Stimulated activated CD8-positive, alpha-beta memory T cell treated with anti-CD3 and anti-CD28 coated beads, Interleukin-12 subunit alpha, Interleukin-12 subunit beta, amount 100 ng/mL, for 4 hours (primary cell): ENCODE results near the gene CHCHD6.

Experiments
- DNase-seq: peaks from one replicate; pipeline ENCODE4 v3.0.0-alpha.2; 2020; ENCODE audit warnings: low read depth

Gene CHCHD6

DNA sequence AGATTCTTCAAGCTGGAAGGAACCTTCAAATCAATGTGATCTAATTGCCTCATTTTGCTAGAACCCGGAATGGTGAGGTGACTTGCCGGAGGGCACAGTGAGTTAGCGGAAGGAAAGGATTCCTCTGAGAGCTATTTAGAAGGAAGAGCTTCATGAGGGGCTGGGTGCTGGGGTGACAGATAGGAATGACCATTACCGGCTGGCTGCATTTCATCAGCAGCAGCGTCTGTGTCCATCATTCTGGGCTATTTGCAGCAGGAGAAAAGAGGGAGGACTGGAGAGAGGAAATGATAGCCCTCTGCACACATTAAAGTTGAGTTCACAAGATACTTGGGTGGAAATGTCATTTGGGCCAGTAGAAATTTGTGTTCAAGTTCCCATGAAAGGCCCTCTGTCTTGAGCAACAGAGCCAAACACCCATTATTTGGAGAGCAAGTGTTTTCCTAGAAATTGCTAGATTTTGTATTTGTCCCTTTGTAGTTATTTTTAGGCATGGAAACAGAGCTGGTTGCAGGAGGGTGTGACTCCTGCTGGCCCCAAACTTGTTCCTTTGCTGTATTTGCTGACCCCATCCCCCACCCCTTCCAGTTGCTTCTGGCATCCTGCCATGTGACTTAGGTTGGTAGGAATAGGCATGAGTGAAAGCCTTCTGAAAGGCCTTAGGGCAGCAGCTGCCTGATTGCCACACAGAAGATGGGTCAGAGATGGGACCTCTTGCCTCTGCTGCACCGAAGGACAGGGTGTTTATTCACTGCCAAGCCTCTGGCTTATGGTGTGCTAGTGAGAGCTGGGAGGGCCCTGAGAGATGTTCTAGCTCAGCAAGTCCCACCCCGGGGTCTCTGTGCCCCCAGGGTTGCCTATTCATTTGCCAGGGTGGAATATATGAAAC, 191.4 kb downstream of the CHCHD6 start:
- DNase-seq, result no peak

DNA sequence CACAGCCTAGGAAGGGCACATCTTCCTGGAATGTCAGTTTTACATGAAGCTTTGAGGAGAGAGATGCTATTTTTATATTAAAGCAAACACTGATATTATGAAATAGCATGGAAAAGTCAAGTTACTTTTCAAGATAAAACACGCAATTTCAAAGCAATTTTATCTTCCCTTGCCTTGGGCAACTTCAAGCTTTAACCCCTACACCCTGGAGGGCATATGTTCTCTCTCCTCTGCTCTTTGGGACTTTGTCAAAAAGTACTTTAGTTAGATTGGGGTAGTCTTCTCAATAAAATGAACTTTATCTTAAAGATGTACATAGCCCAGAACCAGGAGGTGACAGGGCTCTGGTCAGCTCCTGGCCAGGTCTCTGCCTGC, 192.0 kb downstream of the CHCHD6 start:
- no peak for DNase-seq

DNA sequence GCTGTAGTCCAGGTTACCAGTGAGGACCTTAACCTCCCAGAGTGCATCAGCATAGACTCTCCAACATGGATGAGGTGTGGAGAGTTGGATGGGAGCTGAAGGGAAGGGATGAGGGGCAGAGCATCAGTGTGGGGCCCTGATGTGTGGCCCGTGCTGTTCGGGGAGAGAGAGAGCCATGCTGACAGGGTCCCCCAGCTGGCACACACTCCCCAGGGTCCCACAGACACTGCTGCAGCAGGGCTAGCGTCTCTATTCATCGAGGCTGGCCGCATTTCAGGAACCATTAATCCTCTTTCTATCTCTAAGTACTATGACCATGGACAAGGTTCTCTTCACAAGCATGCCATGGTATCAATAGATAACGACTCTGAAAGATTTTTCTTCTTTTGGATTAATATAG, 192.9 kb downstream of the CHCHD6 start:
- no peak for DNase-seq

DNA sequence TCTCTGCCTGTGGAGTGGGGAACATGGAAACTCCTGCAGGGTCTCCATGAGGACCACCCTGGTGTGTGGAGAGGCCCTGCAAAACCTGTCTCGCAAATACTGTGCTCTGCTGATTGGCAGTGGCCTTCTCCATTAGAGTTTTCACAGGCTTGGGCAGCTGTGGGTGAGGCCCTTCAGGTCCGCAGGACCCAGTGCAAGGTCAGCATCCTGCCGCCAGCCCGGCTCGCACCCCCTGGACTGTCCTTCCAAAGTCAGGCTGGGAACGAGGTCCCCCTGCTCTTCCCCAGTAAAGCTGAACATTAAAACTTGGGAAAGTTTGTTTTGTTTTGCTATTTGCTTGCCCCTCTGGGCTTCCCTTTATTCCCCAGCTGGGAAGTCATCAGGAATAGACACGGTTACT, 193.9 kb downstream of the CHCHD6 start:
- DNase-seq, result no peak

DNA sequence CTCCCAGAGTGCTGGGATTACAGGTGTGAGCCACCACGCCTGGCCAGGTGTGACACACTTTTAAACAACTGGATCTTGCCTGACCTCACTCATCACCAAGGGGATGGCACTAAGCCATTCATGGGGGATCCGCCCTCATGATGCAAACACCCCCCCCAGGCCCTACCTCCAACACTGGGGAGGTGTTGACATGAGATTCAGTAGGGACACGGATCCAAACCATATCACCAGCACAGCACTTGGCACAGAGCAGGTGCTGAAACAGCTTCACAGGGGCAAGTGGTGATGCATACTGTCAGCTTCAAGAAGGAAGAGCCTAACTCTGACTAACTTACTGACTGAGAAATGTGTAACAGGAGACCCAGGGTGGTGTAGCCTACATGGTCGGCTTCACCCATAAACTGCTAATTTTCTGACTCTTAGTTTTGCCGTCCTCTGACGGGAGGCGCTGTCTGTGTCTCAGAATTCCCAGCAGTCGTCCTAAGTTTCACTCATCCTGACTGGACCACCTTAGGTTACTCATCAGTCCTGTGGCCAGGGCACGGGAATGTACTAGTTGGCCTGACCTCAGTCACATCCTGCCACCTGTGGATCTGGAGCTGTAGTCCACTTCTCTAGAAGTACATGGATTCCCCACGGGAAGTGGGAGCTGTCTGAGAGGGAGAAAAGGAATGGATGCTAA, 197.0 kb downstream of the CHCHD6 start:
- DNase-seq, result no peak

DNA sequence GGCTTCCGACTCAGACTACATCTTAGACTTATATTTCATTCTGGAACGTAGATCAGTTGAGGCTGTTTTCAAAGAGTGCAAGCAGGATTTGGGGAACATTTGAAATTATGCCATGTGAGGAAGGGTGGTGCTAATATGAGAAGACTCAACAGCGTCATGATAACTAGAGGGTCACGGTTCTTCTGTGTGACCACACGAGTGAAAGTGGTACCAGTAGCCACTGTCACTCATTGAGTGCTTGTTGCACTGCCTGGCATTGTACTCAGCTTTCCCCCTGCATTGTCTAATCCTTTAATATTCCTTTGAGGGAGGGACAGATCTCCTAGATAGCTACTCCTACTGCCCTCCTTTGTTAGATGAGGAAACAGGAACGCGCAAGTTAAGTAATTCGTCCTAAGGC, 197.6 kb downstream of the CHCHD6 start:
- no peak for DNase-seq

DNA sequence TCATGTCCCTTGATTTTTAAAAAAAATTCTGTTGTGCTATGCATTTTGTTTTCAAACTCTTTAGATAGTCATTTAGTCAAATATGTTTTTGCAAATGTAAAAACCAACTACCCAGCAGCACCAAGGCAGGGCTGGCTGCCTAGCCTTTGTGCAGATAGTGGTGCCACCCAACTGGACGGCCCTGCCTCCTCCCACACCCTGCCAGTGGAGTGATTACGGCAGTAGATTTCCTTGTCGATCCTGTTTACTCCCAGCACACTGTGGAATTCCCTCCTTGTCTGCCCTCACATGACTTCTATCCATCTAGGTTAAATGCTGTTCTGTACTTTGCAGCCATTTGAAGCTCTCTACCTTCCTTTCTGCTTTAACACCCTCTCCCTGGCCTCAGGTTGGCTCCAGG, 199.5 kb downstream of the CHCHD6 start:
- DNase-seq, result no peak

DNA sequence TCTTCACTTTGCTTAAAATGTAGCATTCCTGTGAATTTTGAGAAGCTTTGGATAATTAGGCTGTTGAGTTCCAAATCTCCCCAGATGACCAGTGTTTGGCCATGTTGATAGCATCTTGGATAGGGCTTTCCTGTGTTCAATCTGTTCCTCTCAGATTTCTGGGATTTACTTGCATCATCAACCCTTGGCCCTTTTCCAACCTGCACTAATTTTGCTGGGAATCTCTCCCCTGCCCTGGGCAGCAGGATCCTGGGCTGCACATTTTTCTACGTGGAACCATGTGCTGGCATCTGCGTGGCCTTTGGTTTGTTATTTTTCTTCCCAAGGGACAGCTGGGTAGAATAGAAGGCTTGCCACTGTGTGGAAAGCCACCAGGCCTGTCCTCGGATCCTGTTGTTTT, 203.5 kb downstream of the CHCHD6 start:
- no peak for DNase-seq

DNA sequence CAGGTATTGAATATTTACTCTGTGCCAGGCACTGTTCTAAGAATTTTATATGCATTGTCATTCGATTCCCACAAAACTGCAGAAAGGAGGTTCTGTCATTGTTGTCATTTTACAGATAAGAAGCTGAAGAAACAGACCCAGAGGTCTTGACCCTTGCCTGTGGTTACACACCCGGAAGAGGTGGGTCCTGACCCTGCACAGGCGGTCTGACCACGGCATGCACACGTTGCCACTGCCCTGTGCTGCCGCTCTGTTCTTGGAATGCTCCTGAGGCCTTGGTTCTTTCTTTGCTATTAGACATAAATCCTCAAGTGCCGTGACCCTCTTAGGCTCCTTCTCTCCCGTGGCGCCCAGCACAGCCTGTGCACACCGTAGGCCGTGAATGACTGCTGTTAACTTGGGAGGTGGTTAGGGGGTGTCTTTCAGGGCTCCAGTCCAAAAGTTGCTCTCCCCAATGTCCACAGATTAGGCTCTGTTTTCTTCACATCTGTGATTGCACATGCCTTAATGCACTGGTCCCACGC, 204.8 kb downstream of the CHCHD6 start:
- DNase-seq, result no peak

DNA sequence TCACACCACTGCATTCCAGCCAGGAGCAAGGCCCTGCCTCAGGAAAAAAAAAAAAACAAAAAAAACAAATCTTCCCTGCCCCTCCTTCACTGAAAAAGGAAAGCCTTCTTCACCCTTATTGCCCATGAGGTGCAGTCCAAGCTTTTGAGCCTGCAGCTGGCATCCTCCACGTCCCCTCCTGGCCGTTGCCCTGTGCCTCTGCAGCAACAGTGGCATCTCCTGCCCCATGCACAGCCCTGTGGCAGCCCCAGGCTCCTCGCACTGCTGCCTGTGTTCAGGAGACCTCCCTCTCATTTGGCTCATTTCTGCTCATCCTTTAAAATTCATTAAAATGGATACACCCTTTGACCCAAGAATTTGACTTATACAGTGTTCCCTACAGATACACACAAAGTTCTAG, 206.2 kb downstream of the CHCHD6 start:
- no peak for DNase-seq

DNA sequence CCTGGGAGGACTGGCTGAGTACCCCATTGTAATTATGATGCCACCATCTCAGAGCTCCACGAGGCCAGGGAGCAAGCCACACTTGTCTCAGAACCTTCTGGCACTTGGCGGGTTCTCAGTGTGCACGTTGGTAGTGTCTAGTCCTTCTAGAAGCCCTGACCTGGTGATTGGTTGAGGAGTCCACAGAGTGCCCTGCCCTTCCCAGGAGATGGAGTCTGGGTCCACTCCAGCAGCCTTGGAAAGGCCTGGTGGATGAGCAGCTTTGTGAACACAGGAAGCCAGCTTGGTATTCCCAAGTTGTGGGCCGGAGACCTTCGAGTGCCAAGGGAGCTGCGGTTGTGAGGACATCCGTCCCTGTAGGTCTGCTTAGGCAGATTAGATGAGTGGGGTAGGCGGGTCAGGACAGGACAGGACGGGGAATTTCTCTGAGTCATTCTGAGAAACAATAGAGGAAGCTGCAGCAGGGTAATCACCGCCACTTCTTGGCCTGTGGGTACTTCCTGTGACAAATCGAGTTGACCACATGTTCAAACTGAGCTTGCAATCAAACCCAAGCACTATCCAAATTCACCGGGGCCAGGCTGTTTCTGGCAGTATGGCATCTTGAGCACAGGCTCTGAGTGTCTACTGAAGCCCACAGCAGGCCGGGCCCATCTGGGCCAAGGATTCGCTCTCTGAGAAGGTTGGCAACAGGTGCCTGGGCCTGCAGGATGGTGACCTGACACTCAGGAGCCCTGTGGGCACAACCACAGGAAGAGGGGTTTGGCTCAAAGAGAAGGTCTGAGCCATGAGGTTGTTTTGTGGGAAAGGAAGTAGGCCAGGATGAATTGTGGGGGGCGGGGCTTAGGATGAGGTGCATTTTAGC, 207.4 kb downstream of the CHCHD6 start:
- peak; percentile 49 for DNase-seq

DNA sequence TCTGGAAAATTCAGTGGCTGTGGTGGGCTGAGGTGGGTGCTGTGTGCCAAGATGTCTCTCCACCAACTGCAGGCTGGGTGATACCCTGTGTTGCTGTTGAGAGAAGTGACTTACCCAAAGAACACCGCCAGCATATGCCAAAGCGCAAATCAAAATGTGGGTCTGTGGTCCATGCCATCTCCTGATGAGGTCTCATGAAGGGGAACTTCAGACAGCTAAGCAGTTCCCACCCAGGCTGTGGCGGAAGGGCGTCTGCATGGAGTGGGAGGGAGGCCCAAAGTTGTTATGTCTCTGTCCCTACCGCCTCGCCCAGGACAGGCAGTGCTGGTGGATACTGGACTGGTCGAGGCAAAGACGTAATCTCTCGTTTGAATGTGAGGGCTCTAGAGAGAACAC, 208.0 kb downstream of the CHCHD6 start:
- DNase-seq, result no peak

DNA sequence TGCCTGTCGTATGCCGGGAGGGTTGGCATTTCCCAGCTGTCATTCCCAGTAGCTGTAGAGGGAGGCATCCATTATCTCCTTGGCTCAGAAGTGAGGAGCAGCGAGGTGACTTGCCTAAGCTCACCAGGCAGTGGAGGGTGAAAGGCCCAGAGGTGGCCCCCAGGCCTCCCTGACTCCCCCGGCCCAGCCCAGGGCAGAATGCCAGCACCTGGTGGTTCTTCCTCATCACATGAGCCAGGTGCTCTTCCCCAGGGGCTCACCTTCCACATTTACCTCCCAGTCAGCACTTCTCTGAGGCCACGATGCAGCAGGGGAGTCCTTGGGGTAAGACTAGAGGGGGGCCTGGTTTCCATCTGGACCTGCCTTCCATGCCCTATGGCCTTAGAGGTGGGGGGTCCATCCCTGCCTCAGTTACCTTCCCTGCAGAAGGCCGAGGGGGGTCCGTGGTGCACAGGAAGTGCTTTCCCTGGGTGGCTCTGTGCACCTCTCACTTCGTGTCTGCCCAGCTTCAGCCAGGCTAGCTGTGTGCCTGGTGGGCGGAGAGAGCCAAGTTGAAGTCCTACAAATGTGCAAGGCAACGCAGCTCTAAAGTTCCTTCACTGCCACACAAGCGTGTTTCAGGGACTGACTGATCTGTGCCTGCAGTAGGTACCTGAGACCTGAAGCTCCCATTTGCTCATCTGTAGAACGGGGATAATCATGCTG, 208.6 kb downstream of the CHCHD6 start:
- no peak for DNase-seq

DNA sequence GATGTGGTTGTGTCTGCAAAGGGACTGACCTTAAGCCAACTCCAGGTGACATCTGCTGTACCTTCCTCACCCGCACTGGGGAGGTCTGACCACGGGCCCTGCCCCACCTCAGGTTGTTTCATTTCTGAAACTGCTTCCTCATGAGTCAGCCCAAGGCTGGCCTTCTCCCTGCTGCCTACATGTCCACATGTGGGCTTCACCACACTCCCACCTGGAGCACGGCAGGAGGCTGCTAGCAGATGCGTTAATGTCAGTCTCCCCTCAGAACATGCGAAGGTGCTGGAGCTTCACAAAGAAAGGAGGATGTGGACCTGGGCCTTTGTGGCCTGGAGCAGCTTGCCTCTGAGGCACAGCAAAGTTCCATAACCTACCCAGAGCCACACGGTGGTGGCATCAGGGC, 209.5 kb downstream of the CHCHD6 start:
- no peak for DNase-seq

DNA sequence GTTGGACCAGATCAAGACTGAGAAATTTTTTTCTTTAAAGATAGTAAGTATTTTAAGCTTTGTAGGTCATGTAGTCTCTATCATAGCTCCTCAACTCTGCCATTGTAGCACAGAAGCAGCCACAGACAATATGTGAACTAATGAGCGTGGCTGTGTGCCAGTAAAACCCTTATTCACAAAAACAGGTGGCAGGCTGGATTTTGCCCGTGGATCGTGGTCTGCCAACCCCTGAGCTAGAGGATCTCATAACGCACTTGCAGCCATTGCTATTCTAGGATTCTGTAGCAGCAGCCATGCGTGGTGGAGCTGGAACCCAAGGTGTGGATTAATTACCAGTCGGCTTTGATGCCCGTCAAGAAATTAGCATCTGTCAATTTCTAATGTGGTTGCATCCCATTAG, 210.2 kb downstream of the CHCHD6 start:
- DNase-seq, result no peak

DNA sequence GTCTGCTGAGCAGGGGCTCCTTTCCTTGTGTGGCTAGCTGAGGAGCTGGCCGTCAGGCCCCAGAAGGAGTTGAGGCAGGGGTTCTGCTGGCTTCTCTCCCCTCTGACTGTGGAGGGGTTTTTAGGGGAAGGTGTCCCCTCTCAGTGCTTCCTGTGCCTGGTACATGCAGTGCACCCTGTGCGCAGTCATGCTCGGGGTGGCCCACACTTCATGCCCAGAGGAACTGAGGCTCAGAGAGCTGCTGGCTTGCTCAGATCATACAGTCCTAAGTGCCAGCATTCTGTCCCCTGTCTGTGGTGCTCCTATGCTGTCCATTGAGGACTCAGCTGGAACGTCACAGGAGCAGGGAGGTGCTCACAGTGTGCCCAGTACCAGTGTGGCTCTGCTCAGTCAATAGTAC, 211.0 kb downstream of the CHCHD6 start:
- no peak for DNase-seq

DNA sequence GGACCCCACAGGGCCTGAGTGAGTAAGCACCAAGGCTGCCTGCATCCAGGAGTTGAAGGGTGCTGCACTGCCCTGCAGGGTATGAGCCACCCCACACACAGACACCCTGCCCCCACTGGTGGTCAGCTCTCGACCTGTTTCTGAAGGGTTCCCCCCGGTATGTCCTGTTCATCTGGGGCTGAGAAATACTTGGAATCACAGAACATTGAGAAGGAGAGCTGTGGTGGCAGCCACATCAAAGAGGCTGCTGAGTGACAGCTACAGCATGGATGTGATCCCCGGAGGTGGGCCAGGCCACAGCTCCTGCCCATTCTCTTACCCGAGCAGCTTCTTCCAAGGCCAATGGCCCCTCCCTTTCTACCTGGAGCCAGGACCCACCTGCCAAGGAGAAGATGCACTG, 212.5 kb downstream of the CHCHD6 start:
- no peak for DNase-seq

DNA sequence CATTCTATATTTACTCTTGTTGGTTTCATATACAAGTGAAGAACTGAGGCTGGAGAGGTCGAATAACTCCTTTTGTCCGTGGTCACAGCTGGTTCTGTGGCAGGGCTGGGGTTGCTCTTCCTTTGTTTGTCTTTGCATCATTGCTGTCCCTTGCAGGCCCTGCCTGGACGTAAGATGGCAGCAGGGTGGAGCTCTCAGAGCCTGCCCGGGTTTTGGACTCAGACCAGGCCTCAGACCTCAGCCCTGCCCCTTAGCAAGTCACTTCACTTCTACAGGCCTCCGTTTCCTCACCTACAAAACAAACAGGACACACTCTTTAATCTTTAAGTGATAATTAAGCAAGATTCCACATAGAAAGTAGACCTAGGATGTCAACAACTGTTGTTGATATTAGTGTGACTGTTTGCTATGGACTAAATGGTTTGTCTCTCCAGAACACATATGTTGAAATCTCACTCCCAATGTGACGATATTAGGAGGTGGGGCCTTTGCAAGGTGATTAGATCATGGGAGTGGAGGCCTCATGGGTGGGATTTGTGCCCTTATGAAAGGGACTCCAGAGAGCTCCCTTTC, 213.3 kb downstream of the CHCHD6 start:
- no peak for DNase-seq

DNA sequence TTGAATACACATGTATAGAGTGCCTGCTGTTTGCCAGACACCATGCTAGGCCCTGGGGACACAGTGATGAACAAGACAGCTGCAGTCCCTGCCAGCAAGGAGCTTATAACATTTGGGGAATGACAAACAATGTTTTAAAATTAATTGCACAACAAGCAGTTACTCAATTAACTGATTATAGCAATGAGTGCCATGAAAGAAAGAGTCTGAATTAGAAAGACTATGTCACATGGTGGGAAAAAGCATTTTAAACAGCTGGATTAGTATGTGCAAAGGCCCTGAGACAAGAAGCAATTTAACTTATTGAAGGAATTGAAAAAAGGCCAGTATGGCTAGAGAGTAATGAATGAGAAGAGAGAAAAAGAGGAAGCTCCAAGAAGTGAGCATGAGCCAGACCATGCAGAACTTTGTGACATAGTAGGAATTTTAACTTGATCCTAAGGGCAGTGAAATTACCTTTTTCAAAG, 214.3 kb downstream of the CHCHD6 start:
- no peak for DNase-seq

DNA sequence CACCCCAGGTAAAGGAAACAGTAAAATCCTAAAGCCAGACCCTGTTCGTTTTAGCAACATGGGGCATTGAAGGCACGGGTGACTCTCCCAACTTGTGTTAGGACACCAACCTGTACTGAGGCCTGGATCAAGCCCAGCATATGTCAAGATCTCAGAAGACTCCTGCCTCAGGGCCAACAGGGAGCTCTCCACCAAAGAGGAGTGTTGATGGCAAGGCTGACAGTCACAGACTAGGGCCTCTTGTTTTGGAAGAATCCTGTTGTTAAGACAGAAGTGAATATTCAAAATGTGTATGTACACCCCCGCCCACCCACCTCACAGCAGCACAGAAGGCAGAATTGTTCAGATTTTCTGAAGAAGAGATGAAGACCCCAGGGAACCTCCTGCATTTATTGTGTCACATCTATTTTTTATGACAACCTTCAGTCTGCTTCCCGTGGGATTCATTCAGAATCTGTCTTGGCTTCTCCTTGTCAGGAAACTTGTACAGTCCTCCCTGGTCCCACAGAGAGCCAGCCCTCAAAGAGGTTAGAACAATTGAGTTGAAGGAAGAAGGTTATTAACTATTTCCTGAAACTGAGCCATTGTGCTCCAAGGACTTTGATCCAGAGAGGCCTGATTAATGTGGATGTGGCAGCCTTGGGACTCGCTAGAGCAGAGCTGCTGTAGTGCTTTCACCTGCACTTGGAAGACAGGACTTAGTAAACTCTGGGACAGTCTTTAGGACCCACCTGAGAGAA, 217.2 kb downstream of the CHCHD6 start:
- DNase-seq, result no peak

DNA sequence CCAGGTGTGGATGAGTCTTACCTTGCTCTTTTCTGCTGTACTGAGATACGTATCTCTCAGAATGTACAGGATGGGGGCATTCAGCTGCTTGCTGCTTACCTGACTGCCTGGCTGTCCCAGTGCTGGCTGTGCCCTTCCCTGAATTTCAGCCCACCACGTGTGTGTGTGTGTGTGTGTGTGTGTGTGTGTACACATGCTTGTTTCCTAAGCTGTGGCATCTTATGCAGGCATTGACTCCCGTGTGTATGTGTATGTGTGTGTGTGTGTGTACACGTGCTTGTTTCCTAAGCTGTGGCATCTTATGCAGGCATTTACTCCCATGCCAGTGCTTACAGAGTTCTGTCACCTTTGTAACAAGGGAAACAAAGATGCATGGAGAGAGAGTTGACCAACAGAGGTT, 218.4 kb downstream of the CHCHD6 start:
- DNase-seq, result no peak
